22Rv1 (cell line): ENCODE data around the gene VWA8.
"Not testable (repeated sequence)": the region's sequence is repeated elsewhere in the genome, so short reads cannot be mapped to it uniquely, and the experiment has no call there.

Experiments used
- H3K27ac ChIP-seq: fragments of 450-650 bp; 2 replicates; pipeline ENCODE4 v1.5.1; 2017
- CTCF ChIP-seq: fragments of 450-650 bp; IDR thresholded peaks from 2 replicates; pipeline ENCODE4 v1.5.1; 2017; ENCODE audit warnings: mild to moderate bottlenecking
- ZFX ChIP-seq: fragments of 450-650 bp; IDR thresholded peaks from 2 replicates; pipeline ENCODE4 v1.6.1; 2017; ENCODE audit warnings: antibody characterized with exemption, borderline replicate concordance

VWA8 gene

GRCh38 chr13:41955605-41956004 is 5.3 kb downstream of the VWA8 start:
- no peak overlapping the region for H3K27ac ChIP-seq
- TF ChIP-seq CTCF, result no peak
- no peak for TF ChIP-seq ZFX

- no peak overlapping the region for H3K27ac ChIP-seq
- TF ChIP-seq CTCF (no peak), ZFX (no peak)
These were observed 6.7 kb downstream of the VWA8 start for GRCh38 chr13:41954226-41954625.

- no peak overlapping the region for H3K27ac ChIP-seq
- TF ChIP-seq ZFX (no peak), CTCF (no peak)
These were observed 8.2 kb downstream of the VWA8 start for GRCh38 chr13:41952749-41953148.

- not testable (repeated sequence) for H3K27ac ChIP-seq
These were observed 11.8 kb downstream of the VWA8 start for GRCh38 chr13:41949104-41949503.

- peak overlapping the region; percentile 80; the same call in 1 of the 2 replicates for H3K27ac ChIP-seq
- TF ChIP-seq ZFX (no peak), CTCF (no peak)
These were observed 15.0 kb downstream of the VWA8 start for GRCh38 chr13:41945926-41946325.

- H3K27ac ChIP-seq, result peak overlapping the region; percentile 80
- TF ChIP-seq CTCF (no peak), ZFX (no peak)
These were observed 16.1 kb downstream of the VWA8 start for GRCh38 chr13:41944635-41945397.

GRCh38 chr13:41944229-41944628 is 16.7 kb downstream of the VWA8 start:
- peak overlapping the region; percentile 80 for H3K27ac ChIP-seq
- TF ChIP-seq CTCF (no peak), ZFX (no peak)
